Esophagus squamous epithelium (tissue), 4 donors: ENCODE data around the gene SPPL2B.

ENCODE experiments used
- CTCF ChIP-seq, 6 experiments: fragments of 450-650 bp in 4 of 6; fragments of 200-600 bp in 2 of 6; sonication (generic) in 2 of 6; IDR thresholded peaks; one replicate each; pipeline ENCODE4 v1.5.1; 2016 to 2019; ENCODE audit warnings: antibody characterized with exemption in 6 of 6, mild to moderate bottlenecking in 4 of 6, moderate library complexity in 4 of 6
- POLR2A ChIP-seq, 4 donors: fragments of 450-650 bp; IDR thresholded peaks; one replicate each; pipeline ENCODE4 v1.6.1; 2017; ENCODE audit warnings: antibody characterized with exemption in 4 of 4, mild to moderate bottlenecking in 4 of 4, moderate library complexity in 3 of 4

GRCh38 chr19:2329149-2329478, 630 bp downstream of the SPPL2B start:
- no peak for TF ChIP-seq CTCF (IDR thresholded peaks at IDR 0.05)
- no peak for TF ChIP-seq POLR2A (IDR thresholded peaks at IDR 0.05)
